GM23248 (cell line): ENCODE results near the gene ZNF503. TPM values are rescaled to one million over a fixed set of nuclear protein-coding genes. Genes with fewer than 3 reads are reported as not detected.

Experiments
- DNase-seq: peaks from one replicate; pipeline ENCODE4 v3.0.0-alpha.2; 2015
- H2AFZ ChIP-seq: fragments of 200-600 bp; sonication (generic); 2 replicates; pipeline ENCODE4 v1.6.1; 2016; ENCODE audit warnings: antibody characterized with exemption
- H3F3A ChIP-seq: fragments of 200-600 bp; sonication (generic); 2 replicates; pipeline ENCODE4 v1.6.1; 2016; ENCODE audit warnings: mild to moderate bottlenecking, antibody characterized with exemption, mixed run types; ENCODE audit not compliant: insufficient read depth
- H3K27ac ChIP-seq: fragments of 200-600 bp; sonication (generic); 2 replicates; pipeline ENCODE4 v1.5.1; 2016; ENCODE audit warnings: mild to moderate bottlenecking
- H3K27me3 ChIP-seq: fragments of 200-600 bp; sonication (generic); replicated peaks from 2 replicates; pipeline ENCODE4 v1.6.1; 2016; ENCODE audit warnings: mild to moderate bottlenecking; ENCODE audit not compliant: insufficient read depth
- H3K36me3 ChIP-seq: fragments of 200-600 bp; sonication (generic); 2 replicates; pipeline ENCODE4 v1.6.1; 2016; ENCODE audit warnings: low read depth, mild to moderate bottlenecking
- H3K4me1 ChIP-seq: fragments of 200-600 bp; sonication (generic); 2 replicates; pipeline ENCODE4 v1.6.1; 2016; ENCODE audit warnings: mild to moderate bottlenecking; ENCODE audit not compliant: insufficient read depth
- H3K4me2 ChIP-seq: fragments of 200-600 bp; sonication (generic); one replicate; pipeline ENCODE4 v1.6.1; 2016; ENCODE audit warnings: mild to moderate bottlenecking; ENCODE audit not compliant: unreplicated experiment
- H3K4me3 ChIP-seq: fragments of 200-600 bp; sonication (generic); 2 replicates; pipeline ENCODE4 v1.5.1; 2016; ENCODE audit warnings: mild to moderate bottlenecking
- H3K79me2 ChIP-seq: fragments of 200-600 bp; sonication (generic); 2 replicates; pipeline ENCODE4 v1.6.1; 2016; ENCODE audit warnings: mild to moderate bottlenecking; ENCODE audit not compliant: insufficient read depth
- H3K9ac ChIP-seq: fragments of 200-600 bp; sonication (generic); 2 replicates; pipeline ENCODE4 v1.6.1; 2016; ENCODE audit warnings: mild to moderate bottlenecking
- H3K9me2 ChIP-seq: fragments of 200-600 bp; sonication (generic); 2 replicates; pipeline ENCODE4 v1.6.1; 2016; ENCODE audit warnings: mixed run types, mild to moderate bottlenecking, moderate library complexity; ENCODE audit not compliant: insufficient read depth
- H3K9me3 ChIP-seq: fragments of 200-600 bp; sonication (generic); one replicate; pipeline ENCODE4 v1.6.1; 2017; ENCODE audit warnings: low read depth
- H4K20me1 ChIP-seq: fragments of 200-600 bp; sonication (generic); 2 replicates; pipeline ENCODE4 v1.6.0; 2016; ENCODE audit not compliant: insufficient read depth
- EZH2 ChIP-seq: fragments of 200-600 bp; sonication (generic); IDR thresholded peaks from 2 replicates; pipeline ENCODE4 v1.6.1; 2018; ENCODE audit warnings: antibody characterized with exemption, mild to moderate bottlenecking; ENCODE audit not compliant: insufficient read depth, poor library complexity, severe bottlenecking
- EZH2phosphoT487 ChIP-seq: fragments of 200-600 bp; sonication (generic); IDR thresholded peaks from 2 replicates; pipeline ENCODE4 v1.6.1; 2018; ENCODE audit warnings: antibody characterized with exemption, moderate library complexity, mild to moderate bottlenecking, low read depth; ENCODE audit not compliant: insufficient read depth
- WGBS, 2 experiments: methylation state at CpG; one replicate each; pipeline ENCODE4 v1.1.6; 2015 to 2017; ENCODE audit warnings: low lambda C conversion rate in 2 of 2, low coverage in 1 of 2; ENCODE audit errors: missing lambda C conversion rate in 2 of 2; 5-methylcytosine and 5-hydroxymethylcytosine counted together
- in situ Hi-C: fragments of 300-500 bp; cut with MboI; formaldehyde crosslinking; loops from 2 replicates; pipeline ENCODE4 v1.15.0; 2020
- polyA plus RNA-seq: library from polyadenylated mRNA; unstranded; fragments of >200 nt; fragmentation: Nextera tagmentation; extraction: Ambion mirVana; gene quantifications from 2 replicates; pipeline ENCODE4 v1.2.1, GENCODE V29; 2016
- total RNA-seq: library from RNA; depleted of rRNA; stranded (reverse); fragments of >200 nt; shearing (Covaris generic); gene quantifications from 2 replicates; pipeline ENCODE4 v1.2.3, GENCODE V29; 2014

Gene ZNF503
- total and polyA plus RNA-seq, 2 experiments from 2014 or later = 15.4 to 17.5 TPM

- no peaks in the 10 kb centered on the region for H3K79me2 ChIP-seq
- in situ Hi-C loops = no loop called here
- H2AFZ ChIP-seq = no peak overlapping the region
- H3K4me3 ChIP-seq = no peak overlapping the region
- peaks cover 3% of the 10 kb centered on the region; the same call in 1 of the 2 replicates for H3K27me3 ChIP-seq
- H3K4me2 ChIP-seq = no peak overlapping the region
- no peaks in the 10 kb centered on the region for H3K4me1 ChIP-seq
- H3K36me3 ChIP-seq = no peaks in the 10 kb centered on the region
- H3F3A ChIP-seq = no peaks in the 10 kb centered on the region
- H3K9me3 ChIP-seq = no peaks in the 10 kb centered on the region
- H3K9ac ChIP-seq = no peak overlapping the region
- H4K20me1 ChIP-seq = no peaks in the 10 kb centered on the region
- H3K27ac ChIP-seq = no peak overlapping the region
- TF ChIP-seq EZH2phosphoT487 (no peak), EZH2 (no peak)
- DNase-seq = no peak
- H3K9me2 ChIP-seq = no peaks in the 10 kb centered on the region
Measured at GRCh38 chr10:75436896-75437295, 35.3 kb upstream of the ZNF503 start.

GRCh38 chr10:75435291-75435690 lies 33.7 kb upstream of the ZNF503 start:
- Histone ChIP-seq H3K9me3 (no peaks in the 10 kb centered on the region), H3K79me2 (no peaks in the 10 kb centered on the region), H4K20me1 (no peaks in the 10 kb centered on the region), H3K36me3 (no peaks in the 10 kb centered on the region), H3K4me1 (no peaks in the 10 kb centered on the region), H3K27me3 (peaks cover 3% of the 10 kb centered on the region; the same call in 1 of the 2 replicates), H2AFZ (no peak overlapping the region), H3K27ac (no peak overlapping the region), H3F3A (no peaks in the 10 kb centered on the region), H3K4me3 (no peak overlapping the region), H3K4me2 (no peak overlapping the region), H3K9ac (no peak overlapping the region), H3K9me2 (no peaks in the 10 kb centered on the region)
- 66 to 79% methylated on average over 2 of the region's 2 CpGs for WGBS, 2 experiments
- DNase-seq = no peak
- in situ Hi-C loops = no loop called here
- TF ChIP-seq EZH2 = no peak
- TF ChIP-seq EZH2phosphoT487 = no peak

- H2AFZ ChIP-seq = no peak overlapping the region
- no peak for DNase-seq
- no peaks in the 10 kb centered on the region for H3K9me3 ChIP-seq
- no peaks in the 10 kb centered on the region for H3K9me2 ChIP-seq
- in situ Hi-C loops = no loop called here
- no peak overlapping the region for H3K27ac ChIP-seq
- no peaks in the 10 kb centered on the region for H3F3A ChIP-seq
- no peaks in the 10 kb centered on the region for H4K20me1 ChIP-seq
- TF ChIP-seq EZH2phosphoT487 = no peak
- TF ChIP-seq EZH2 = no peak
- 92 to 93% methylated on average over 8 of the region's 8 CpGs for WGBS, 2 experiments
- H3K36me3 ChIP-seq = no peaks in the 10 kb centered on the region
- no peaks in the 10 kb centered on the region for H3K4me1 ChIP-seq
- no peak overlapping the region for H3K4me2 ChIP-seq
- H3K79me2 ChIP-seq = no peaks in the 10 kb centered on the region
- no peak overlapping the region for H3K4me3 ChIP-seq
- H3K9ac ChIP-seq = no peak overlapping the region
- peaks cover 3% of the 10 kb centered on the region; the same call in 1 of the 2 replicates for H3K27me3 ChIP-seq
Measured at GRCh38 chr10:75434291-75434690, 32.7 kb upstream of the ZNF503 start.

- in situ Hi-C loops = no loop called here
- no peak for DNase-seq
- Histone ChIP-seq H3F3A (no peaks in the 10 kb centered on the region), H3K4me1 (no peaks in the 10 kb centered on the region), H3K27ac (no peak overlapping the region), H2AFZ (no peak overlapping the region), H3K27me3 (peaks cover 3% of the 10 kb centered on the region; the same call in 1 of the 2 replicates), H3K9ac (no peak overlapping the region), H4K20me1 (no peaks in the 10 kb centered on the region), H3K36me3 (no peaks in the 10 kb centered on the region), H3K79me2 (no peaks in the 10 kb centered on the region), H3K9me3 (no peaks in the 10 kb centered on the region), H3K9me2 (no peaks in the 10 kb centered on the region), H3K4me3 (no peak overlapping the region), H3K4me2 (no peak overlapping the region)
- 82 to 85% methylated on average over 8 of the region's 8 CpGs for WGBS, 2 experiments
- no peak for TF ChIP-seq EZH2
- no peak for TF ChIP-seq EZH2phosphoT487
Measured at GRCh38 chr10:75433216-75433615, 31.7 kb upstream of the ZNF503 start.

- WGBS, 2 experiments = 92 to 94% methylated on average over 5 of the region's 5 CpGs
- H3K4me2 ChIP-seq = no peak overlapping the region
- no peaks in the 10 kb centered on the region for H3K36me3 ChIP-seq
- no peaks in the 10 kb centered on the region for H3K9me3 ChIP-seq
- no peaks in the 10 kb centered on the region for H3K9me2 ChIP-seq
- no peak for DNase-seq
- no peaks in the 10 kb centered on the region for H4K20me1 ChIP-seq
- H3K79me2 ChIP-seq = no peaks in the 10 kb centered on the region
- H3K27me3 ChIP-seq = peaks cover 3% of the 10 kb centered on the region; the same call in 1 of the 2 replicates
- in situ Hi-C loops = no loop called here
- no peaks in the 10 kb centered on the region for H3K4me1 ChIP-seq
- no peaks in the 10 kb centered on the region for H3F3A ChIP-seq
- TF ChIP-seq EZH2phosphoT487 (no peak), EZH2 (no peak)
- no peak overlapping the region for H3K9ac ChIP-seq
- H3K4me3 ChIP-seq = no peak overlapping the region
- no peak overlapping the region for H3K27ac ChIP-seq
- H2AFZ ChIP-seq = no peak overlapping the region
Measured at GRCh38 chr10:75432763-75433162, 31.2 kb upstream of the ZNF503 start.
